Endothelial cell of umbilical vein (primary cell): Measurements from ENCODE around the gene L1CAM.

Experiments used
- CTCF ChIP-seq, 2 donors: IDR thresholded peaks; 1 replicate in 1 of 2; 2 replicates in 1 of 2; pipeline ENCODE4 v1.5.1; 2011; ENCODE audit warnings: low read length in 2 of 2, mild to moderate bottlenecking in 2 of 2, moderate library complexity in 2 of 2, control low read depth in 1 of 2, inconsistent platforms in 1 of 2, low read depth in 1 of 2; ENCODE audit not compliant: insufficient read depth in 1 of 2; ENCODE audit errors: extremely low read depth in 1 of 2
- POLR2A ChIP-seq: IDR thresholded peaks from 2 replicates; pipeline ENCODE4 v1.6.1; 2012; ENCODE audit warnings: low read depth, mild to moderate bottlenecking, control low read depth, low read length
- POLR2AphosphoS5 ChIP-seq: IDR thresholded peaks from 2 replicates; pipeline ENCODE4 v1.6.1; 2012; ENCODE audit warnings: low read depth, mild to moderate bottlenecking, control low read depth, low read length, moderate library complexity; ENCODE audit not compliant: insufficient read depth

DNA sequence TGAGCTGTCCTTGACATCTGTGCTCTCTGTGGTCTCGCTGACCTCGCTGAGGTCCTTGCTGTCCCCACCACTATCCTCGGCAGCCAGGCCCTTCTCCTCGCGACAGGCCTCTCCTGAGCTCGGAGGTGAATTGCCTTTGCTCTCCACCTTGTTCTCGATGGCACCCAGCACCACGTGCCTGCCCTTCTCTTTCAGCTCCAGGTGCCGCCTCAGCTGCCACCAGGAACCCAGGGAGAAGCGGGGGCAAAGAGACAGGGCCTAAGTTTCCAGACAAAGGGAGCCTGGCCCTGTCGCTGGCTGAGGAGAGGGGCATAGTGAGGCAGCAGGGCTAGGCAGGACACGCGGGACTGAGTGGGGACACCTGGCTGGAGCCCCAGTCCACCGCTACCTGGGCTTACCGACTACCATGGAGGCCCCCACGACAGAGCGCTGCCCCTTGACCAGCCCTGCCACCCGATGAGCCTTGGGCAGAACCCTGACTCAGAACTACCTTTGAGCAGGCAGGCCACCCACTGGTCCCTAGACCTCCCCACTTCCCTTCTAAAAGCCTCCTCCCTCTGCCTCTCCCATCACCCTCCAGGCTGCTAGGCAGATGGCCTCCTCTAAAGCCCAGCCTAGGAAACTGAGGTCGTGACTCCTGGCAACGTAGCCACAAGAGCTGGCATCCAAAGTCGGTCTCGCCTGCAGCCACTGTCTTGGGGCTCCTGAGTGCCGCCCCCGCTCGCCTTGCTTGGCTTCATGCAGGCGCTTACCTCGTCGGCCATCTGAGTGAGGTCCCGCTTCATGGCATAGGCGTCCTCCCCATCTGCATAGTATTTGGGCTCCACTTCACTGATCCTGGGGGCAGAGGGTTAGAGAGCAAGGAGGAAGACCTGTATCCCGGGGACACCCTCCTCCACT lies 44.3 kb upstream of the L1CAM start:
- TF ChIP-seq CTCF (IDR thresholded peaks at IDR 0.05; ENCODE audit: extremely low read depth in 1 of 2, insufficient read depth in 1 of 2, low read depth in 1 of 2, low read length in 2 of 2) (no peak), POLR2A (no peak), POLR2AphosphoS5 (no peak)
